GM13977 (cell line): ENCODE measurements around the gene RLF.
"Not testable (repeated sequence)": the region's sequence is repeated elsewhere in the genome, so short reads cannot be mapped to it uniquely, and the experiment has no call there.

Experiments
- DNase-seq: peaks from one replicate; pipeline ENCODE4 v3.0.0; 2012; ENCODE audit warnings: low spot score
- CTCF ChIP-seq: IDR thresholded peaks from 2 replicates; pipeline ENCODE4 v1.5.1; 2012; ENCODE audit warnings: mild to moderate bottlenecking, control low read depth; ENCODE audit not compliant: insufficient read depth; ENCODE audit errors: extremely low read depth, missing control alignments
- in situ Hi-C: fragments of 300-500 bp; cut with MboI; formaldehyde crosslinking; loops from one replicate; pipeline ENCODE4 v1.12.0; 2022; ENCODE audit warnings: low sequenced_read_pairs, low pct_unique_long_range_greater_than_20kb, mixed read lengths, inconsistent platforms; ENCODE audit not compliant: unreplicated experiment

The RLF gene

GRCh38 chr1:40210511-40211204 lies 49.5 kb downstream of the RLF start:
- in situ Hi-C loops: no loop called here
- DNase-seq: no peak

GRCh38 chr1:40218333-40218732 lies 57.1 kb downstream of the RLF start:
- TF ChIP-seq CTCF: no peak
- in situ Hi-C loops: no loop called here
- no peak for DNase-seq

More at GRCh38 chr1:40210511-40211204, 49.5 kb downstream of the RLF start:
- no peak for TF ChIP-seq CTCF

- in situ Hi-C loops, DNase-seq: not testable (repeated sequence)
Measured at GRCh38 chr1:40221471-40221905, 60.3 kb downstream of the RLF start.

- DNase-seq: no peak
- in situ Hi-C loops: no loop called here
- no peak for TF ChIP-seq CTCF
Measured at GRCh38 chr1:40221977-40222772, 61.0 kb downstream of the RLF start.

GRCh38 chr1:40224040-40224439 lies 62.9 kb downstream of the RLF start:
- in situ Hi-C loops: no loop called here
- DNase-seq: no peak
- TF ChIP-seq CTCF: no peak

GRCh38 chr1:40226192-40226591 lies 65.0 kb downstream of the RLF start:
- DNase-seq: no peak
- in situ Hi-C loops: no loop called here

More at GRCh38 chr1:40226192-40226591, 65.0 kb downstream of the RLF start:
- no peak for TF ChIP-seq CTCF
